NCI-H2227 (cell line): ENCODE results near the gene TSHZ2.
A peak's percentile ranks its signal among the peaks of the same experiment; 100 is the strongest.

ENCODE experiments used
- DNase-seq: peaks from one replicate; lab custom pipeline; 2025; ENCODE audit not compliant: unreplicated experiment; lab: John Stamatoyannopoulos, UW

TSHZ2 gene

DNA sequence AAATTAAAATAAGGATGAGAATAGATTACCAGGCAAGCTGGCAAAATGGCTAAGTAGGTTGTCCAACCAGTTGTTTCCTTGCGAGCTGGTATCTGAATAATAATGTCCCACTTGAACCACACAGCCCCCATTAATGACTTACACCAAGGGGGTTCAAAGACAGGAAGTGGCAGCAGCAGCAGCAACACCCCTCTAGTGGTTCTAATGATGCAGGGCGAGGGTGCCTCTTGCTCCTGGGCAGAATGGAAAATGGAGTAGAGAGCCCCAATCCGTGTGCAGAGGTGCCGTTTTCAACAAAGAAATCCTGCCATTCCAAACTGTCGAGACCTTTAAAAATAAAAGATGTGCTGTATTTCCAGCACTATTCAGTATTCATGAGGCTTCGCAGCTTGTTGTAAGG, 218.1 kb downstream of the TSHZ2 start:
- DNase-seq: no peak

DNA sequence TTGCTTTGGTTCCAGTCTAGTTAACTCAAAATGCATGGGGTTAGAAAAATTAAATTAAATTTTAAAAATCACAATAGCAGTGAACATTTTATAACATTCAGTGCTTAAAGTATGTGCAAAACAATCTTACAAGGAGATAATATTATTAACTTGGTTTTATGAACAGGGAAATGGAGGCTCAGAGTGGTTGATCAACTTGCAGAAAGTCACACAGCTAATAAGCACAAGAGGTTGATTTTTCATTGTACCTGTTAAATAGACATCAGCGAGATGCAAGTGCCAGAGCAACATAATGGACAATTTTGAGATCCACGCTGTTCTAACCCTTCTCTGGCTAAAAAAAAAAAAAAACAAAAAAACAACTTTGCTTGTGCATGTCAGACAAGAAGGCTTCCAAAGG, 219.8 kb downstream of the TSHZ2 start:
- DNase-seq: no peak

DNA sequence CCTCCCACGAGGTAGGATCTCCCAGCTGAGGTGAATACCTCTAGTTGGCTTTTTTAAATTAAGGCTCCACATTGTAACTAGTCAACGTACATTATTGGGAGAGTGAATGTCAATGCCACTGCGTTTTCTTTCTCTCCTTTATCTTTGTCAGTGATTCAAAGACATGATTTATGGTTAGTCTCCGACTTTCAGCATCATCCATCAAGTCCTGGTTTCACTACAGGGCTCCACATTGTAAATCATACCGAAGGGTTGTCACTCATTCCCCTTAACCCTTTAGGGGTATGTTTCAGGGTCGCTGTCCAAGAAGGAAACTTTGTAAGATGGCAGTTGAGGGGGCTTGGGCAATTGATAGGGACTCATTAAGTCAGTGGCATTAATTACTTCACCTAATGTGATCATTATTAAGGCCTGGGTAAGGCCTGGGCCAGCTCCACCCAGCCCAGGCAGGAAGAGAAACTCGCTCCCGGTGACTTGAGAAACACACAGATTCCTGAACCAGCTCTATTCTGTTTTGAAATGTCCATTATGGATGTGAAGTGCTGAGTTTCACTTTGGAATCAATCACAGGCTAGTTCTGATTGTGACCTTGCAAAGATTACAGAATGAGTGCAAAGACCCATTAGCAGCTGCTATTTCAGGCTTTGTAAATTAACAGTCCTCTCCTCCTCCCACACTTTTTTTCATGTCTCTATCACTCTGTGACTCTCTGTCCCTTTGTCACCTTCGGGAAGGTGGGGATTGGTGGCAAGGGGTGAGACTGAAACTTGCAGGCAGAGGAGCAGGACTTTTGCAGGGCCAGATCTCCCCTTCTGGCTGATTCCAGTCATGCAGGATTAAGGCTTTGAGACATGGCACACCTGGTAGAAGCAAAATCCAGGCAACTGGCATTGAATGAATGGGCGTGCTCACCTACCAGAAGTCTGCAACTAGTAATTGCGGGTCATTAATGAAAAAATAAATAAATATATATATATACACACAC, 222.4 kb downstream of the TSHZ2 start:
- DNase-seq: no peak

DNA sequence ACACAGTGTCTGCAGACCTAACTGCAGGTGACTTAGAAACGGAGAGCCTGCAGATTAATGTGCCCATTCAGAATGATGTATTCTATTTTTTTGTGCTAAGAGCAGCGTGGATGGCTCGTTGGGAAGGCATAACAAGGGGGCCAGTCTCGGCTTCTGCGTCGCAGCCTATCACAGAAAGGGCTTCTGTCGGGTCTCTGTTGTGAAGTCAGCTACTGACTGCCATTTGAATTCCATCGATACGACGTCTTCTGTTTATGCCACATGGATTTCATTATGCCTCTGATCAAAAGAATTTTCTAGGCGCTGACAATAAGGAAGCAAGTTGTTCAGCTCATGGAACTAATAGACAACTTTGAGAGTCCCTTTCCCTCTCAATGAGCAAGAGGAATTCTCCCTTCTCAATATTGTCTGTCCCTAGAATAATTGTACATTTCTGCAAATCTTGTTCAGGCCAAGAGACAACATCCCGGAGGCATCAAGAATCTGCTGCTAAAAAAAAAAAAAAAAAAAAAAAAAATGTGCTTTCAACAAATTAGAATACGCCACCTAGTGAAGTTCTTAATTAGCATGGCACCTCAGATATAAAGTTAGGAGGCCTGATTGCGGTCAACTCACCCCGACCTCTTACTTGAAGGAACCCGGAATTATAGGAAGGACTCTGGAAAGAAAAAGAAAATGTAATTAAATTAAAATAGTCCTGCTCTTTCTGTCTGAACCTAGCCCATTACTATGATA, 223.9 kb downstream of the TSHZ2 start:
- DNase-seq: no peak

DNA sequence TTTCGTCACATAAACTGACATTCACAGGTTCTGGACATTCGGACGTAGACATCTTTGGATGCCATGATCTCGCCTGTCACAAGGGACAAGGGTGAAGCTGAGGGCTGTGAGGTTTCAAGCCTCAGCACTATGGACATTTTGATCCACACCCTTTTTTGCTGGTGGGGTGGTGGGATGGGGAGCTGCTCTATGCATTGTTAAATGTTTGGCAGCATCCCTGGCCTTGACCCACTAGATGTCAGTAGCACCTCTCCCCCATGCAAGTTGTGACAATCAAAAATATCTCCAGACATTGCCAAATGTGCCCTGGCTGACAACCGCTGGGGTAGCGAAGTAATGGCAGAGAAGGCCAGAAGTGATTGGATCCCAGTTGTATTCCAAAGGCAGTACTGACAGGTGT, 229.4 kb downstream of the TSHZ2 start:
- DNase-seq: no peak

DNA sequence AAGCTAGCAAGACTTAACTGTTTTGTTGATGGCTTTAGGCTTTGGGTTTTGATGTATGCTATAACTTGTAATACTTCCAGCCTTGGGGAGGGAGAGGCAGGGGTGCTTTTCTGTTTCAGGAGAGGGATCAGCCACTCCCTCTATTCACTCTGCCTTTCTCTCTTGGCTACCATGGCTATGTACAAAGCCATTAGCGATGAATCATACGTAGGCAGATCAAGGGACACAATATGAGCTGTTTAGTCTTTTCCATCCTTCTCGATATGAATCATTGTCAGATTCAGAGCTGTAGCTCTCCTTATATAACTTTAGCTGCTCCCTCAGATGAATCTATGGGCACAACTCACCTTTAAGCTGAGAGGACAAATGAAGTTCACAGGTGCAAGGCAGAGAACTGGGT, 230.6 kb downstream of the TSHZ2 start:
- no peak for DNase-seq

DNA sequence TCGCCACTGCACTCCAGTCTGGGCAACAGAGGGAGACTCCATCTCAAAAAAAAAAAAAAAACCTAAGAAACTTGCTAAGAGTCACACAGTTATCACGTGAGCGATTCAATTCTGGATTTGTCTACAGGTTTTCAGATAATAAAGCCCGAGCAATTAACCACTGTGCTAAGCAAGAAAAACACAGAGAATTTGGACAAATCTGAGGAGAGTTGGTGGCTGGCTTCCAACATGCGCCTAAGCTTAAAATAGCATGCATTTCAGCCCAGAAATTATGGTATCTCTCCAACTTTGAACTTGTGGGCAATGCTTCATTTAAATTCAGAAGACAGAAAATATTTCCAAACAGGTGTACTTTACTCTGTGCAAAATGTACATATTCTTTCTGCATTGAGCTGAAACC, 232.9 kb downstream of the TSHZ2 start:
- no peak for DNase-seq

DNA sequence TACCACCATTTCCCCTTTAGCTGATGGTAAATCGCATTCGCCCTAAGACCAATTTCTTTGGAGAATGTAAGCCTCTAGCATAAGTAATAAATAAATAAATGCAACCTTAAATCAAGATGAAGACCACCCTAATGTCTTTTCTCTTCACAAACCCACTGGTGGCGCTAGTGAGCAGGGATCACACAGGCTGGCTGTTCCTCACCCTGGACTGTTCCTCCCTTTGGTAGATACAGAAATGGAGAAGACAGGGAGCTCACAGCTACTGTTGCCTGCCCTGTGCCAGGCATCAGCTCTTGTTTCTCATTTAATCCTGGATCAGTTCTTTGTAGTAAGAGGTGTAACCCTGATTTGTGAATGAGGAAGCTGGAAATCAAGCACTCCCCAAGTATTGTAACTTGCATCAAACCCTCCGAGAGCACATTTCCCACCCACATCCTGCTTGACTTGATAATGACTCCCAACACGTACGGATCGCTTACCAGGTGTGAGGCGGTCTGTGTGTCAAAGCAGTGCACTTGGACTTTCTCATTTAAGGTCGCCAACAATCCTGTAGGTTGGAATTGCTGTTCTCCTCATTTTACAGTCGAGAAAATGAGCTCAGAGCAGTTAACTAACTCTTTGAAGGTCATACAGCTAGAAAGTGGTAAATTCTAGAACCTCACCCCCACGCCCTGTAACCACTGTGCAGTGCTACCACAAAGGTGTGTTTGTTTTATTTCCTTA, 236.1 kb downstream of the TSHZ2 start:
- DNase-seq: no peak

DNA sequence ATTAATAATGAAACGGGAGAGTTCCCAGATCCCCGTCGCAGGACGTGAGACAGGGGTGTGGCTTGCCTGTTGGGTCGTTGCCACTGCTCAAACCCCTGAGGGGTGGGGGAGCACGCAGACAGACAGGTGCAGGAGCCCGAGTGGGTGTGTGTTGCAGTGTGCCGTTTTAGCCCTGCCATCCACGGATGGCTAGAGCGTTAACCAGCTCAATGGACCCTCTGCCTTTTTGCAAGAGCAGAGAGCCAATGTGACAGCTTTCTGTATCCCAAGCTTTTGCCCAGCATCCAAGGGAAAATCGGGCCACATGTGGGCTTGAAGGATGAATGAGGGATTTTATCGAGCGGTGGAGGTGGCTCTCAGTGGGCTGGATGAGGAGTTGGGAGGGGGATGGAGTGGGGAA, 237.9 kb downstream of the TSHZ2 start:
- no peak for DNase-seq

DNA sequence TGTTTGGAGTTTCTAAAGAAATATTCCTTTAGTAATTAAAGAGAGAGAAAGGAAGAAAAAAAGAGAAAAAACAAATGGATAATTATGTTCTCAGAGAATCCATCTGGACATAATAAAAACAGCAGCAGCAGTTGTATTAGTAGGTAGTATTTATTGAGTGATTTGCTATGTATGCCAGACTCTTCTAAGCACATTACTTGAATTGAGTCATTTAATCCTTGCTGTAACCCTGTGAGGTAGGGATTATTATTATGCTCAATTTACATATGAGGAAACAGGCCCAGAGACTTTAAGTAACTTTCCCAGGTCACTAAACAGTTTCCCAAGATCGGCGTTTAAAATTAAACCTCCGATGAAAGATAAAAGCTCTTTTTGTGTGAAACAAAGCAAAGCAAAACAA, 238.8 kb downstream of the TSHZ2 start:
- DNase-seq: no peak

DNA sequence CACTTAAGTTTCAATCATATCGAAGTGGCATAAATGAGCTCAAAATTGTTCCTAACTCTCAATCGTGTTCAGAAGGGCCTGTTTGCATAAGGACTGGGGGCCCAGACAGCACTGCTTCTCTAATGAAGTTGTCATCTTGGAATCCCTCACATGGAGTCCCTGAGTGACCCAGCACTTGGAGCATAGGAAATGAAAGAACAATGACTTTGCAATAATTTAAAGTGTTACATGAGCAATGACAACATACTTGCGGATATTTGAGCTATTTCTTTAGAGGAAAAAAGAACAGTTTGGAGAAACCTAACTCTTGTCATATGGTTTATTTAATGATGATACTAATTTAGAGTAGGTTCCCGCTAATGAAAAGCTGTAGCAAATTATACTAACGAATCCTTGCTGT, 239.9 kb downstream of the TSHZ2 start:
- no peak for DNase-seq

DNA sequence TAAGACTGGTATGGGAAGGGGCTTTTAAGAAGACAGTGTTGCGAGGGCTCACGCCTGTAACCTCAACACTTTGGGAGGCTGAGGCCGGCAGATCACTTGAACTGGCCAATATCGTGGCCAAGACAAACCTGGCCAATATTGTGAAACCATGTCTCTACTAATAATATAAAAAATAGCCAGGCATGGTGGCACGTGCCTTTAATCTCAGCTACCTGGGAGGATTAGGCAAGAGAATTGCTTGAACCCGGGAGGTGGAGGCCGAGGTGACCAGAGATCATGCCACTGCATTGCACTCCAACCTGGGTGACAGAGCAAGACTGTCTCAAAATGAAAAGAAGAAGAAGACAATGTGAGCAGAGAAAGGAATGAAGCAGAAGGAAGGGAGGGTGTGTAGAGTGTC, 242.2 kb downstream of the TSHZ2 start:
- no peak for DNase-seq

DNA sequence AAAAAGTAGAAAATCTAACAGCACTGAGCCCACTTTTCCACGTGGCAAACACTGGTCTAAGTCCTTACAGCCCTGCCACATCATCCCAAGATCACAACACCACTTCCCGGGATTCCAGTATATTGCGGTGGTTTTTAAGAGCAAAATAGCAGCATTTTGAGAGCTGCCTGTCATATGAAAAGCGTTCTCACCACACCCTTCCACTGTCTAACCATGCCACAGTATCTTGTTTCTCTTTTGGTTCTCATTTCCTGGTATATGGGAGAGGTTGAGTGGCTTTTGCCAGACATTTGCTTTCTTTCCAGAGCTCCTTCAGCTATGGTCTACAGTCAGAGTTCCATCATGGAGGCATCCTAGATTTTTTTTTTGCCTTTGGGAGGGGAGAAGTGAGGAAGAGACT, 243.0 kb downstream of the TSHZ2 start:
- no peak for DNase-seq

DNA sequence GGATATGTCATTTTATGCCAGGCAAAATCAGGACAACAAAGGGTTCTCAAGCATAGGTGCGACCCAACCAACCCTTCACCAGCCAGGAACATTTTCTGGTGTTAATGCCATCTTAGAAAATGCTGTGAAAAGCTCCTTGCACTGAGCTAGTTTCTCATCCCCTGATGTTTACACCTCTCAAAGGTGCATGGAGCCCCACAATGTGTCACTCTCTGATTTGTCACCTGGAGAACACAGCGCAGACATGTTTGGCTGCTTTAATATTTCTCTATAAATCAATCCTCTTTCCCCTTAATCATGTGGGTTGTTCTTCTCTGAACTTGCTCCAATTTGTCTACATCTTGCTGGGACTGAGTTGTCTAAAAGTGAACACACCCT, 244.3 kb downstream of the TSHZ2 start:
- DNase-seq: no peak

DNA sequence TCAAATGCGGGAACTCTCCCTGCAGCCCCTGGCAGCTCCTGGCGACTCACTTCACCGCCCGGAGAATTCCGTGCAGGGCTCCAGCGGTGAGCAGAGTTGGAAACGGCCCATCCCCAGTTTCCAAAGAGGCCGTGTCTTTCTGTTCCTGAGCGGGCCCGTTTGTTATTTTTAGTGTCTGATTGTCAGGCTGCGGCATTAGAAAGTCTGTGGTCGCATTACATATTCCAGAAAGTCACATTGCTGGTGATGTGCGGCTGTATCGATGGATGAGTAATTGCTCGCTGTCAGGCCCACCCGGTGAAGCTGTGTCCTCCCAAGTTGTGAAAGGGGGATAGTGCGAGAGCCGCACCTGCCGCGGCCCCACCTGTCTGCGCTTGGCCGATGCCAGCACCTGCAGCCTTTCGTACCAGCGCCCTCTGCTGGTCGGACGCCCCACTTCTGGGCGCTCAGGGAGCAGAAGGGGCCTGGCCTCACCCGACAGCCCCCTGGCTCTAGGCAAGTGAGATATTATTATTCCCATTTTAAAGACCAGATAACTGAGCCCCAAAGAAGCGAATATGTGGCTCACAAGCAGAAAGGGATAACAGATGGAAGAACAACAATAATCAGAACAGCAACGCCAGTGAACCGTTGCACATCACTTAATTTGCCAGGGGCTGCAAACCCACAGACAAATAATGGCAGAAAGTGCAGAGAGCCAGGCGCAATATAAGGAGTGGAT, 244.9 kb downstream of the TSHZ2 start:
- peak; percentile 56 for DNase-seq

DNA sequence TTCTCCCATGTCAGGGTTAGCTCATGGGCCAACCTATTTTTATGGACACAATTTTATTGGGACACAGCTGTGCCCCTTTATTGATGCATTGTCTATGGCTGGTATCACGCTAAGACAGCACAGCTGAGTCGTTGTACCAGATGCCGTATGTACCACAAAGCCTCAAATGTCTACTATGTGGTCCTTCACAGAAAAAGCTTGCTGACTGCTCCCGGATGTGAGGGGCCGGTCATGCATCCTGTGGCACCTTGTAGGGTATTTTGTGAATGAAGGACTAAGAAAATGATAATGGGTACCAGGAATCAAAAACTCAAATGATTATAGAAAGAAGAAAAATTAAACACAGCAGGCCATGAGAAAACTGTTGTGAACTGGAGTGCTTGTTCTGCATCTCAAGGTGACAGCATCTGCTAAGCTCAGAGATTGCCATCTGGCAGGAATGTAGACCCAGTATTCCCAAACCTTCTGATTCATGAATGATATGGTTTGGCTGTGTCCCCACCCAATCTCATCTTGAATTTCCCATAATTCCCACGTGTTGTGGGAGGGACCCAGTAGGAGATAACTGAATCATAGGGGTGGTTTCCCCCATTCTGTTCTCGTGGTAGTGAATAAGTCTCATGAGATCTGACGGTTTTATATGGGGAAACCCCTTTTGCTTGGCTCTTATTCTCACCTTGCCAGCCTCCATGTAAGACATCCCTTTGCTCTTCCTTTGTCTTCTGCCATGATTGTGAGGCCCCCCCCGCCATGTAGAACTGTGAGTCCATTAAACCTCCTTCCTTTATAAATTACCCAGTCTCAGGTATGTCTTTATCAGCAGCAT, 248.5 kb downstream of the TSHZ2 start:
- DNase-seq: no peak

DNA sequence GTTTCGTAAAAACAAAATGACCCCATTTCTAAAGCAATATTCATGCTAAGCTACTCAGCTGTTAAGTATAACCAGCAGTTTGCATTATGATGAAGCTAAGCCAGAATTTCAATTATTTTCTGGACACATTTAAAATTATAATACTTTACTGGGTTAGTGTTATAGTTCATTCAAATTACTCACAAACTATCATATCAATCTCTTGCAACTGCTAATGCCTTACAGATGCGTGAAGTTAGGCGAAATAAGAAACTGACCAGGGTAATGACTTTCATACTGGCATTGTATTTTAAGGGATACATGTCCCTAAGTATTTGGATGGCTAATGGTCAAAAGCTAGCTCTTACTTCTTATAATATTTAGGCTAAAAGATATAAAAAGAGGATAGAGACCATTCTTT, 249.6 kb downstream of the TSHZ2 start:
- DNase-seq: no peak

DNA sequence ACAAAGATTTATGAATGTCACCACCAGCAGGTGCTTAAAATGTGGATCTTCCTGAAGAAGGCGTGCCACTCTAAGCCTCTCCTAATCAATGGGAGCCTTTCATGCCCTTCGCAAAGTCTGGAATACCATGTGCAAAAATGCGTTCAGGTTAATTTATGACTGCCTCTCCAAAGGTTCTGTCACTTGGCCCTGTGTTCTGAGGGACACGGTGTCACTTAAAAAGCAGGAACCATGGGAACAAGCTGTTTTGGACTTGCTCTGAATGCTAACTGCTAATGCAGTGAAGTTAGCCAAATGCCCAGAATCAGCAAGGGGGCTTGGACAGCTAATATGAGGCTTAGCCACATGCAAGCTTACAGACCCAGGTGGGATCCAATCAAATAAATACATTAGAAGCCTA, 250.3 kb downstream of the TSHZ2 start:
- DNase-seq: no peak

DNA sequence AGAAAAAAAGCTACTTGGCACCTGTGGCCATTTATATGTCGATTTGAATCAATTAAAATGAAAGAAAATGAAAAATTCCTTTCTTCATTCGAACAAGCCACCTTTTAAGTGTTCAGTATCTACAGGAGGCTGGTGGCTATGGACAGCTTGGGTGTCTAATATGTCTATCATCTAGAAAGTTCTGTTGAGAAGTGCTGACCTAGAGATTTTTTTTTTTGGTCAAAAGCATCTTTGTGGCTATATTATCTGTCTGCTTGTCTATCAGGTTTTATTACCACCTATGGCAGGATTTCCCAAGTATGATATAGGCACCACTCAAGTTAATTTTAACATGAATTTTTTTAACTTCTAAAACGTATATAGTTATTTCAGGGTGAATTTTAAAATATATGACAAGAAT, 250.8 kb downstream of the TSHZ2 start:
- no peak for DNase-seq

DNA sequence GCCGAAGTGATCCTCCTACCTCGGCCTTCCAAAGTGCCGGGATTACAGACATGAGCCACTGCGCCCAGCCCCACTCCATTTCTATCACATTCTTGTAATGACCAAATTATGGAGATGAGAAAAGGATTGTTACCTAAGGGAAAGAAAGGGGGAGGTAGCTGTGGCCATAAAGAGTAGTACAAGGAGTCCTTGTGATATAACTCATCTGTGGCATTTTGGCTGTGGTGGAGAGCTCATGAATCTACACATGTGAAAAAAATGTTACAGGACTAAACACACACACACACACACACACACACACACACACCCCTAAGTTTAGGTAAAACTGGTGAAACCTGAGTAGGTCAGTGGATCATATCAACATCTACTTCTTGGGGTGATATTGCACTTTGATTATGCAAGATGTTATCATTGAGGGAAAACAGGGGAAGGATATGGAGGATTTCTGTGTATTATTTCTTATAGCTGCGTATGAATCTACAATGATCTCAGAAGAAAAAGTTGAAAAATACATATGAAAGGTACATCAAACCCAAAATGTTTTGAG, 251.5 kb downstream of the TSHZ2 start:
- DNase-seq: no peak
